ENCODE data around the gene H2BK1.

Gene H2BK1

GRCh38 chr7:151198945-151199848, 11.1 kb downstream of the H2BK1 start:
- no peaks in the 10 kb centered on the region for H3K36me3 ChIP-seq (ENCODE audit: control insufficient read depth in 2 of 2, insufficient read depth in 2 of 2, low read length in 2 of 2)
- no peak overlapping the region for H3K27ac ChIP-seq (ENCODE audit: low read length)
- no peak overlapping the region for H3K4me3 ChIP-seq (ENCODE audit: low read length in 2 of 2)
- H3K4me1 ChIP-seq (ENCODE audit: control insufficient read depth, insufficient read depth, low read length) = peaks cover 6% of the 10 kb centered on the region
- H3K27me3 ChIP-seq (ENCODE audit: control insufficient read depth in 1 of 2, insufficient read depth in 2 of 2, low read length in 2 of 2) = peaks cover 4 to 20% of the 10 kb centered on the region in 2 donors
- H3K9me3 ChIP-seq (ENCODE audit: control insufficient read depth in 2 of 2, low read length in 2 of 2) = no peaks in the 10 kb centered on the region
- no peak overlapping the region for H3K9ac ChIP-seq (ENCODE audit: low read length in 2 of 2)

- Histone ChIP-seq H3K9me3 (ENCODE audit: control insufficient read depth in 2 of 2, low read length in 2 of 2) (no peaks in the 10 kb centered on the region), H3K36me3 (ENCODE audit: control insufficient read depth in 2 of 2, insufficient read depth in 2 of 2, low read length in 2 of 2) (no peaks in the 10 kb centered on the region), H3K9ac (ENCODE audit: low read length in 2 of 2) (no peak overlapping the region), H3K4me1 (ENCODE audit: control insufficient read depth, insufficient read depth, low read length) (peaks cover 6% of the 10 kb centered on the region), H3K27ac (ENCODE audit: low read length) (no peak overlapping the region), H3K27me3 (ENCODE audit: control insufficient read depth in 1 of 2, insufficient read depth in 2 of 2, low read length in 2 of 2) (peaks cover 0 to 15% of the 10 kb centered on the region in 2 donors), H3K4me3 (ENCODE audit: low read length in 2 of 2) (no peak overlapping the region)
Observed at GRCh38 chr7:151197932-151198331, 12.4 kb downstream of the H2BK1 start.

- Histone ChIP-seq H3K4me3 (ENCODE audit: low read length in 2 of 2) (no peak overlapping the region), H3K9ac (ENCODE audit: low read length in 2 of 2) (no peak overlapping the region), H3K27me3 (ENCODE audit: control insufficient read depth in 1 of 2, insufficient read depth in 2 of 2, low read length in 2 of 2) (peaks cover 0 to 15% of the 10 kb centered on the region in 2 donors), H3K36me3 (ENCODE audit: control insufficient read depth in 2 of 2, insufficient read depth in 2 of 2, low read length in 2 of 2) (no peaks in the 10 kb centered on the region), H3K4me1 (ENCODE audit: control insufficient read depth, insufficient read depth, low read length) (peaks cover 6% of the 10 kb centered on the region), H3K27ac (ENCODE audit: low read length) (no peak overlapping the region), H3K9me3 (ENCODE audit: control insufficient read depth in 2 of 2, low read length in 2 of 2) (no peaks in the 10 kb centered on the region)
Observed at GRCh38 chr7:151195616-151196450, 14.5 kb downstream of the H2BK1 start.

- Histone ChIP-seq H3K36me3 (ENCODE audit: control insufficient read depth in 2 of 2, insufficient read depth in 2 of 2, low read length in 2 of 2) (no peaks in the 10 kb centered on the region), H3K4me3 (ENCODE audit: low read length in 2 of 2) (no peak overlapping the region), H3K9me3 (ENCODE audit: control insufficient read depth in 2 of 2, low read length in 2 of 2) (no peaks in the 10 kb centered on the region), H3K4me1 (ENCODE audit: control insufficient read depth, insufficient read depth, low read length) (no peaks in the 10 kb centered on the region), H3K9ac (ENCODE audit: low read length in 2 of 2) (no peak overlapping the region), H3K27me3 (ENCODE audit: control insufficient read depth in 1 of 2, insufficient read depth in 2 of 2, low read length in 2 of 2) (peaks cover 0 to 15% of the 10 kb centered on the region in 2 donors), H3K27ac (ENCODE audit: low read length) (no peak overlapping the region)
Observed at GRCh38 chr7:151194188-151194587, 16.1 kb downstream of the H2BK1 start.

GRCh38 chr7:151193203-151193978, 16.9 kb downstream of the H2BK1 start:
- no peaks in the 10 kb centered on the region for H3K4me1 ChIP-seq (ENCODE audit: control insufficient read depth, insufficient read depth, low read length)
- no peak overlapping the region for H3K9ac ChIP-seq (ENCODE audit: low read length in 2 of 2)
- no peak overlapping the region for H3K27ac ChIP-seq (ENCODE audit: low read length)
- H3K36me3 ChIP-seq (ENCODE audit: control insufficient read depth in 2 of 2, insufficient read depth in 2 of 2, low read length in 2 of 2) = no peaks in the 10 kb centered on the region
- no peak overlapping the region for H3K4me3 ChIP-seq (ENCODE audit: low read length in 2 of 2)
- peaks cover 0 to 15% of the 10 kb centered on the region in 2 donors for H3K27me3 ChIP-seq (ENCODE audit: control insufficient read depth in 1 of 2, insufficient read depth in 2 of 2, low read length in 2 of 2)
- H3K9me3 ChIP-seq (ENCODE audit: control insufficient read depth in 2 of 2, low read length in 2 of 2) = no peaks in the 10 kb centered on the region

GRCh38 chr7:151192002-151192539, 18.2 kb downstream of the H2BK1 start:
- Histone ChIP-seq H3K9me3 (ENCODE audit: control insufficient read depth in 2 of 2, low read length in 2 of 2) (no peaks in the 10 kb centered on the region), H3K27ac (ENCODE audit: low read length) (no peak overlapping the region), H3K4me3 (ENCODE audit: low read length in 2 of 2) (no peak overlapping the region), H3K4me1 (ENCODE audit: control insufficient read depth, insufficient read depth, low read length) (no peaks in the 10 kb centered on the region), H3K9ac (ENCODE audit: low read length in 2 of 2) (no peak overlapping the region), H3K27me3 (ENCODE audit: control insufficient read depth in 1 of 2, insufficient read depth in 2 of 2, low read length in 2 of 2) (peaks cover 0 to 15% of the 10 kb centered on the region in 2 donors), H3K36me3 (ENCODE audit: control insufficient read depth in 2 of 2, insufficient read depth in 2 of 2, low read length in 2 of 2) (no peaks in the 10 kb centered on the region)

GRCh38 chr7:151191544-151191943, 18.7 kb downstream of the H2BK1 start:
- Histone ChIP-seq H3K4me1 (ENCODE audit: control insufficient read depth, insufficient read depth, low read length) (no peaks in the 10 kb centered on the region), H3K27ac (ENCODE audit: low read length) (no peak overlapping the region), H3K27me3 (ENCODE audit: control insufficient read depth in 1 of 2, insufficient read depth in 2 of 2, low read length in 2 of 2) (peaks cover 0 to 13% of the 10 kb centered on the region in 2 donors), H3K9ac (ENCODE audit: low read length in 2 of 2) (no peak overlapping the region), H3K9me3 (ENCODE audit: control insufficient read depth in 2 of 2, low read length in 2 of 2) (no peaks in the 10 kb centered on the region), H3K4me3 (ENCODE audit: low read length in 2 of 2) (no peak overlapping the region), H3K36me3 (ENCODE audit: control insufficient read depth in 2 of 2, insufficient read depth in 2 of 2, low read length in 2 of 2) (no peaks in the 10 kb centered on the region)

- no peak overlapping the region for H3K27ac ChIP-seq (ENCODE audit: low read length)
- no peak overlapping the region for H3K4me3 ChIP-seq (ENCODE audit: low read length in 2 of 2)
- H3K4me1 ChIP-seq (ENCODE audit: control insufficient read depth, insufficient read depth, low read length) = no peaks in the 10 kb centered on the region
- H3K27me3 ChIP-seq (ENCODE audit: control insufficient read depth in 1 of 2, insufficient read depth in 2 of 2, low read length in 2 of 2) = peaks cover 3 to 4% of the 10 kb centered on the region in 2 donors
- no peaks in the 10 kb centered on the region for H3K9me3 ChIP-seq (ENCODE audit: control insufficient read depth in 2 of 2, low read length in 2 of 2)
- no peak overlapping the region for H3K9ac ChIP-seq (ENCODE audit: low read length in 2 of 2)
- H3K36me3 ChIP-seq (ENCODE audit: control insufficient read depth in 2 of 2, insufficient read depth in 2 of 2, low read length in 2 of 2) = no peaks in the 10 kb centered on the region
Observed at GRCh38 chr7:151189038-151189437, 21.2 kb downstream of the H2BK1 start.

- no peak overlapping the region for H3K9ac ChIP-seq (ENCODE audit: low read length in 2 of 2)
- peaks cover 2 to 4% of the 10 kb centered on the region in 2 donors for H3K27me3 ChIP-seq (ENCODE audit: control insufficient read depth in 1 of 2, insufficient read depth in 2 of 2, low read length in 2 of 2)
- no peaks in the 10 kb centered on the region for H3K36me3 ChIP-seq (ENCODE audit: control insufficient read depth in 2 of 2, insufficient read depth in 2 of 2, low read length in 2 of 2)
- no peak overlapping the region for H3K4me3 ChIP-seq (ENCODE audit: low read length in 2 of 2)
- no peaks in the 10 kb centered on the region for H3K4me1 ChIP-seq (ENCODE audit: control insufficient read depth, insufficient read depth, low read length)
- H3K27ac ChIP-seq (ENCODE audit: low read length) = no peak overlapping the region
- H3K9me3 ChIP-seq (ENCODE audit: control insufficient read depth in 2 of 2, low read length in 2 of 2) = no peaks in the 10 kb centered on the region
Observed at GRCh38 chr7:151188252-151188542, 22.1 kb downstream of the H2BK1 start.

Measured in stomach smooth muscle (tissue), 2 donors.